GM19455 (cell line): Measurements from ENCODE around the gene EPN1.

Experiments used
- ATAC-seq: cut with Tn5 transposase; IDR thresholded peaks from one replicate; pipeline ENCODE4 v1.9.1; 2021; ENCODE audit not compliant: unreplicated experiment

The EPN1 gene

GRCh38 chr19:55660404-55660803, 14.6 kb upstream of the EPN1 start:
- no peak for ATAC-seq

- no peak for ATAC-seq
Observed at GRCh38 chr19:55660991-55661390, 14.0 kb upstream of the EPN1 start.

- ATAC-seq, result no peak
Observed at GRCh38 chr19:55661826-55662225, 13.2 kb upstream of the EPN1 start.

GRCh38 chr19:55663846-55664536, 11.0 kb upstream of the EPN1 start:
- no peak for ATAC-seq

- ATAC-seq, result no peak
Observed at GRCh38 chr19:55666343-55667005, 8.6 kb upstream of the EPN1 start.

GRCh38 chr19:55667006-55667381, 8.0 kb upstream of the EPN1 start:
- no peak for ATAC-seq

- ATAC-seq, result no peak
Observed at GRCh38 chr19:55667511-55667910, 7.5 kb upstream of the EPN1 start.

GRCh38 chr19:55667958-55668357, 7.1 kb upstream of the EPN1 start:
- no peak for ATAC-seq

- ATAC-seq, result no peak
Observed at GRCh38 chr19:55668603-55669348, 6.2 kb upstream of the EPN1 start.

GRCh38 chr19:55669418-55670279, 5.4 kb upstream of the EPN1 start:
- no peak for ATAC-seq

GRCh38 chr19:55670280-55671053, 4.6 kb upstream of the EPN1 start:
- no peak for ATAC-seq

- no peak for ATAC-seq
Observed at GRCh38 chr19:55671054-55671378, 4.0 kb upstream of the EPN1 start.

GRCh38 chr19:55672418-55672817, 2.6 kb upstream of the EPN1 start:
- ATAC-seq, result no peak

GRCh38 chr19:55673465-55673864, 1.6 kb upstream of the EPN1 start:
- no peak for ATAC-seq

GRCh38 chr19:55673889-55674288, 1.1 kb upstream of the EPN1 start:
- ATAC-seq, result no peak

GRCh38 chr19:55674459-55674840, 576 bp upstream of the EPN1 start:
- no peak for ATAC-seq

- ATAC-seq, result no peak
Observed at GRCh38 chr19:55675661-55676354, 782 bp downstream of the EPN1 start.

- no peak for ATAC-seq
Observed at GRCh38 chr19:55676383-55676782, 1.4 kb downstream of the EPN1 start.

- ATAC-seq, result no peak
Observed at GRCh38 chr19:55676889-55677505, 2.0 kb downstream of the EPN1 start.
